Occipital lobe (tissue), 2 donors: Measurements from ENCODE around the gene MYH16. TPM values are rescaled to one million over a fixed set of nuclear protein-coding genes. Genes with fewer than 3 reads are reported as not detected.
A peak's percentile ranks its signal among the peaks of the same experiment; 100 is the strongest.
"Not testable (repeated sequence)": the region's sequence is repeated elsewhere in the genome, so short reads cannot be mapped to it uniquely, and the experiment has no call there.

Experiments used
- DNase-seq: peaks from one replicate; lab custom pipeline; 2025; lab: John Stamatoyannopoulos, UW
- total RNA-seq: library from RNA; depleted of rRNA; stranded (reverse); fragments of >200 nt; gene quantifications from one replicate; pipeline ENCODE4 v1.2.3, GENCODE V29; 2014

MYH16 gene
- total RNA-seq, 1 donor from 2014 or later = not detected

DNA sequence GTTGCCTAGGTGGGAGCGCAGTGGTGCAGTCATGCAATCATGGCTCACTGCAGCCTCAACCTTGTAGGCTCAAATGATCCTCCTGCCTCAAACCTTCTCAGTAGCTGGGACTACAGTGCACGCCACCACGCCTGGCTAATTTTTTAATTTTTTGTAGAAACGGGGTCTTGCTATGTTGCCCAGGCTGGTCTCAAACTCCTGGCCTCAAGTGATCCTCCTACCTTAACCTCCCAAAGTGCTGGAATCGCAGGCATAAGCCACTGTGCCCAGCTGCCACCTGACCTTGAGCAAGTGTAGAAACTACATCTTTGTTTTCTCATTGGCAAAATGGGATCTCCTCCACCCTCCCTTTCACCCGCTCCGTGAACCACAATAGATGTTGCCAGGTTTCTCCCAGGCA, 15.0 kb upstream of the MYH16 start:
- no peak for DNase-seq

DNA sequence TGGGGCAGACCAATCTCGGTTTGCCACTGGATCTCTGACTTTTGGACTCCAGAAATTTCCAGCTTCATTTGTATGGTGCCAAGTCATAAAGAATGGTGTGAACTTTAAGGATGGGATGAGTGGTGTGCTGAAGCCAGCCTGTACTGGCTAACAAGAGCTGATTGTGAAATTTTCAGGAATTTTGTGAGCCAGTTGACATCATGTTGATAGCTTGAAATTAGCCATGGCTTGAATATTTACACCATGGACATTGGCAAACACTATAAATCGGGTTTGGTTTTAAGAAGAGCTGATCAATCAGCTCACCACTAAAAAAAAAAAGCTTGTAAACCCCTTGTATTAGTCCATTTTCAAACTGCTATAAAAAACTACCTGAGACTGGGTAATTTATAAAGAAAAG, 14.1 kb upstream of the MYH16 start:
- DNase-seq = no peak

DNA sequence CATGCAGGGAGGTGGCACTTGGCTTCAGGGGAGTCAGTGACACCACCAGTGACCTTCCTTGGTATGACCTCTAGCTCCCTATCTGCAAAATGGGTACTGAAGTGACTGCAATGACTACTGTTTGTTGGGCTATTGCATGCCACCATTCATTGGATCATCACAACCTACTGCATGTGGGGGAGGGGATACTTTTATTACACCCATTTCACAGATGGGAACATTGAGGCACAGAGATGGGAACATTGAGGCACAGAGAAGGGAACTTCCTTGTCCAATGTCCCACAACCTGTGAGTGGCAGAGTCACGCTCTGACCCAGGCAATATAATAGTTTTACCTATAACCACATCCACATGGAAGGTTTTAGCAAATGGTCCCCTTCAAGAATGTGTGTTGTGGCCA, 12.2 kb upstream of the MYH16 start:
- DNase-seq = no peak

DNA sequence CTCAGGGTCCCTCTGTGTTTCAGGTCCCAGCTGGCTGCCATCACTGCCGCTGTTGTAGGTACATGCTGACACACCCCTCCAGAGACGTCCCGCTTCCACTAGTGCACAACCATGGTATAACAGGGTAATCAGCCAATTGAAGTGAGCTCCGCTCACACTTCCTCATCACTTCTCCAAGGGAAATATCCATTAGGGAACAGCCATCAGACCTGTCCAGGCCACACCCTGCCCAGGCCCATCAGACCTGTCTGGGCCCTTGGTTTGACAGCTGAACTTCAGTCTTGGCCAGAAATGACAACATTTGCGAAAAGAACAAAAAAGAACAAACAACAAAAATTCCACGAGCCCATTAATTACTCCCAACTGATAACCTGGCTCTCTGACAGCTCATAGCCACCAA, 11.0 kb upstream of the MYH16 start:
- no peak for DNase-seq

DNA sequence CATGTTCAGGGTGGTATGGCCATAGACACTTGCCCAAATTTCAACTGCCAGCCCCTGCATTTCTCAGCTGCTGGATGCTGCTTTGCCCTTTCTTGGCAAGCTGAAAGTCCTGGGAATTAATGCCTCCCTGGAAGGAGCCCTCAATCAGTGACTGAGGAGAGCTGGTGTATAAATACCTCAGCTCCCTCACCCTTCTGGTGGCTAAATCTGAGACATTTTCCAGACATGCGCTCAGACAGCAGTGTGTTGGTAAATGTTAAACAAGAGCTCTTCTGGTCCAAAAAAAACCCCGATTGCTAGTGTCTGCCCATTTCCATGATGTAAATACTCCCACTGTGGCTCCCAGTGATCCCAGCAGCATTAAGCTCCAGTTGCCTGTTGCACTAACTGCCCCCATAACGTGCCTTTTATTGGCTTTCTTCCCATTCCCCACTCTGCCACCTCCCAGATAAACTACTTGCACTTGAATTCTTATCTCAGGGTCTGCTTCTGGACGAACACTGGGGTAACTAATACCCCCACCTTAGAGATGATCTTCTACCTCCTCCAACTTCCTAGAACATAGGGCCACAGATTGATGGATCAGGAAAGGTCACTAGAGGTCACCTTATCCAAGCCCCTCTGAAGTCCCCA, 6.7 kb upstream of the MYH16 start:
- DNase-seq = no peak

DNA sequence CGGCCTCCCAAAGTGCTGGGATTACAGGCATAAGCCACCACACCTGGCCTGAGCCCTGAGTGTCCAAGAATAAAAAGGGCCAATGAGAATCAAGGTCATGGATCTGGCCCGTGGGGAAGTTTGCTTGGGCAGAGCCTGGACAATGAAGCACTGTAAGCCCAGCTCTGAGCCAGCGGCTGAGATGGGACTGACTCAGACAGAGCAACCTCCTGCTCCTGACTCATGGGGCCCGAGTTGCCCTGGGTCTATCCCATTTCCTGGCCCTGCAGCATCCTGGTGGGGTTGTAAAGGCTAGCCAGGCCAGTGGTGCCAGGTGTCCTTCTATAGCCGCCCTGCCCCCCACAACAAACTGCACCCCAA, 5.2 kb upstream of the MYH16 start:
- DNase-seq = peak; percentile 38

DNA sequence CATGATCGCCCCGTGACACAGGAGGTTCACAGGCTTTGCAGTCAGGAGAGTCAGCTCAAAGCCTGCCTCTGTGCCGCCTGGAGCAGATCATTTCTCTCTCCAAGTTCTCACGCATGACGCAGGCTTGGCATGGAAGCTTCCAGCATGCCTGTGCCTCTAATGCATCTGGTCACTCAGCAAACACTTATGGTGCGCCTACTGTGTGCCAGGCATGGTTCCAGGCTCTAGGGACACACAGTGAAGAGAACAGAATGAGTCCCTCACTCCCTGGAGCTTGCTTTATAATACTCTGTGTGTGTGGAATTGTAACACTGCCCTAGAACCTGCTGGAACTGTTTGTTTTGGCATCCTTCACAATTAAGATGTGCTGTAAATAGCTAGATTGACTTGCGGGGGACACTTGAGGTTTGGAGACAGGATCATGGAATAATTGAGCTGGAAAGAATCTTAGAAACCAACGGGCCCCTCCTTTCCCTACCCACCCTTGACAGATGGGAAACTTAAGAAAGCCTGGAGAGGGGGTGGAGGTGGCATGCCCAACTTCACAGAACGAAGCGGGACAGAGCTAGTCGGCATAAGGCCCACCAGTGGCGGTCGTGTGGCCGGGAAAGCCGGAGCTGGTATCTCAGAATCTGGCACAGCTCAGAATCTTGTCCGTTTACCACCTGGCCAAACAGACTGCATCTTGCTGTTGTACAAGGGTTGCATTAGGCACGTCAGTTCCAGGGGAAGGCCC, 4.6 kb upstream of the MYH16 start:
- DNase-seq = peak; percentile 56

DNA sequence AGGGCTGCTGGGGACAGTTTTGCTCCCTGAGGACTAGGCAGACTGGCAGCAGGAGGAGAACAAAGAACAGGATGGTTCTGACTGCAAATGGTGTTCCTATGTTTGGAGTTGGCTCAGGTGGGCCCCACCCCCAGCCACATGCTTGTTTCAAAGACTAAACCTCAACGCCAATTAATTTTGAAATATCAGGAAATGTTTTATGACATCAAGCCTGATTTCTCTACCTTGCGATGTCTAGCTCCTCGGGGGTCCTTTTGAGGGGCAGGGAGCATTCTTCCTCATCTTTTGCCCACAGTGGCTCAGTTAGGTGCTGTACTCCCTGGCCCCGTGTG, 4.1 kb upstream of the MYH16 start:
- DNase-seq = no peak

DNA sequence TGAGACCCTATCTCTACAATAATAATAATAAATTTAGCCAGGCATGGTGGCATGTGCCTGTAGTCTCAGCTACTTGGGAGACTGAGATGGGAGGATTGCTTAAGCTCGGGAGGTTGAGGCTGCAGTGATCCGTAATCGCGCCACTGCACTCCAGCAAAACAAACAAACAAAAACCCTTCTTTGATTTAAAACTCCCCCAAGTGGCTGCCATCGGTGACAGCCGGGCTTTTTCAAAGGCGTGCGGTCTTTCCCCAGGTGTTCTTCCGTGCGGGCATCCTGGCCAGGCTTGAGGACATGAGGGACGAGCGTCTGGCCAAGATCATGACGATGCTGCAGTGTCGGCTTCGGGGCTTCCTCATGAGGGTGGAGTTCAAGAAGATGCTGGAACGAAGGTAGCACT, 1.9 kb upstream of the MYH16 start:
- DNase-seq = no peak

DNA sequence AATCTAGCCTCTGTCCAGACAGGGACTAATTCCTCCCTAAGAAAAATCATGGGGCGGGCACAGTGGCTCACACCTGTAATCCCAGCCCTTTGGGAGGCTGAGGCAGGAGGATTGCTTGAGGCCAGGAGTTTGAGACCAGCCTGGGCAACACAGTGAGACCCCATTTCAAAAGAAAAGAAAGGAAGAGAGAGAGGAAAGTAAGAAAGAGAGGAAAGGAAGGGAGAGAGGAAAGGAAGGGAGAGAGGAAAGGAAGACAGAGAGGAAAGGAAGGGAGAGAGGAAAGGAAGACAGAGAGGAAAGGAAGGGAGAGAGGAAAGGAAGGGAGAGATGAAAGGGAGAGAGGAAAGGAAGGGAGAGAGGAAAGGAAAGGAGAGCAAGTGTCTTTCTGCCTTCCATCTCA, 922 bp downstream of the MYH16 start:
- DNase-seq = not testable (repeated sequence)

DNA sequence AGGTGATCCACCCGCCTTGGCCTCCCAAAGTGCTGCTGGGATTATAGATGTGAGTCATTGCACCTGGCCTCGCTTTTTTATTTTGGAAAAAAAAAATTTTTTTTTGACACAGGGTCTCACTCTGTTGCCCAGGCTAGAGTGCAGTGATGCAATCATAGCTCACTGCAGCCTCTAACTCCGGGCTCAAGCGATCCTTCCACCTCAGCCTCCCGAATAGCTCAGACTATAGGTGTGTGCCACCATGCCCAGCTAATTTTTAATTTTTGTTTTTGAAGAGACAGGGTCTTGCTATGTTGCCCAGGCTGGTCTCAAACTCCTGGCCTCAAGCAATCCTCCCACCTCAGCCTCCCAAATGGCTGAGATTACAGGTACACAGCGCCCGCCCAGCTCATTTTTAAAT, 2.3 kb downstream of the MYH16 start:
- DNase-seq = not testable (repeated sequence)

DNA sequence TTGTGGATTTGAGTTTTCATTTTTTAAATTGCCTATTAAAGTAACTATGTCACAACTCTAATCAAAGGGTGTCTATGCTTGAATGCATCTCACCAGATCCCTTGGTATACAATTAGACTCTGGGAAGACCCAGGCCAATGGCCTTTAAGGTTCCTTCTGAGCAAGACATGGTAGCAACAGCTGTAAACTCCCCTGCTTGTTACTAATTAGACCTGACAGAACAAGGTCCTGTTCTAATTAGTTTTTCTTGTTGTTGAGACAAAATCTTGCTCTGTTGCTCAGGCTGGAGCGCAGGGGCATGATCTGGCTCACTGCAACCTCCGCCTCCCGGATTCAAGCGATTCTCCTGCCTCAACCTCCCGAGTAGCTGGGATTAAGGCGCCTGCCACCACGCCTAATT, 2.9 kb downstream of the MYH16 start:
- DNase-seq = no peak

DNA sequence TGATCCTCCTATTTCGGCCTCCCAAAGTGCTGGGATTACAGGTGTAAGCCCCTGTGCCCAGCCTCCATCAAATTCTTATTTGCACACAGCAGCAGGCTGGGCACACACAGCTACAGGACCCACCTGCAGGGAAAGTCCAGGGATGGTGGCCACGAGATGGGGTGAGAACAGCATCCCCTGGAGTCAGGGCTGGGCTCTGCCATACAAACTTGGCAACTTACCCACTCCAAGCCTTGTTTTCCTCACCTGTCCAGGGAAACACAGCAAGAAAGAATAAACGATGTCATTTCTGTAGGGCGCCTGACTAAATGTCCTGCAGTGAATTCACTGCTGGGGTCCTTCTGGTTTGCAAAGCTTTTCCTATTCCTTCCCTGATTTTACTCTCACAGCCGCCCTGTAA, 5.5 kb downstream of the MYH16 start:
- no peak for DNase-seq

DNA sequence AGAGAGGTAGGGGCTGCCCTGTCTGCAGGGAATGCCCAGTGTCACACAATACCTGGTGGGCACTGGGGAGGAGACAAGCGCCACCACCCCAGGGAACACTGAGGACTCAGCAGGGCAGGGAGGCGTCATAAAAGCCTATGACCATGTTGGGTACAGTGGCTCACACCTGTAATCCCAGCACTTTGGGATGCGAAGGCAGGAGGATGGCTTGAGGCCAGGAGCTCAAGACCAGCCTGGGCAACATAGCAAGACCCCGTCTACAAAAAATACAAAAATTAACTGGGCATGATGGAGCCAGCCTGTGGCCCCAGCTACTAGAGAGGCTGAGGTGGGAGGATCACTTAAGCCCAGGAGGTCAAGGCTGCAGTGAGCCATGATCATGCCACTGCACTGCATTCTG, 11.5 kb downstream of the MYH16 start:
- not testable (repeated sequence) for DNase-seq

DNA sequence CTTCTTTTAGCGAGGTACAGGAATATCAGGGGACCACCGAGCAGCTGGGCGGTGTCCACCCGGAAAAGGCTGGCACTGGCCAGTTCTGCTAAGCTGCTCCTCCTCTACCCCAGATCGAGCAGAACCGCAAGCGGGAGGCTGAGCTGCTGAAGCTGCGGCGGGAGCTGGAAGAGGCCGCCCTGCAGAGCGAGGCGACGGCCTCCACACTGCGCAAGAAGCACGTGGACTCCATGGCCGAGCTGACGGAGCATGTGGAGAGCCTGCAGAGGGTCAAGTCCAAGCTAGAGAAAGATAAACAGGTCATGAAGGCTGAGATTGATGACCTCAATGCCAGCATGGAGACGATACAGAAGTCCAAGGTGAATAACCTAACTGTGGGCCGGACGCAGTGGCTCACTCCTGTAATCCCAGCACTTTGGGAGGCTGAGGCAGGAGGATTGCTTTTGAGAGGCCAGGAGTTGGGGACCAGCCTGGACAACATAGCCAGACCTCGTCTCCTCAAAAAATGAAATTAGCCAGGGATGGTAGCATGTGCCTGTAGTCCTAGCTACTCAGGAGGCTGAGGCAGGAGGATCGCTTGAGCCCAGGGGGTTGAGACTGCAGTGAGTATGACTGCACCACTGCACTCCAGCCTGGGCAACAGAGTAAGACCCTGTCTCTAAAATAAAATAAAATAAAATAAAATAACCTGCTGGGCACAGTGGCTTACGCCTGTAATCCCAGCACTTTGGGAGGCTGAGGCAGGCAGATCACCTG, 15.3 kb downstream of the MYH16 start:
- DNase-seq = no peak

DNA sequence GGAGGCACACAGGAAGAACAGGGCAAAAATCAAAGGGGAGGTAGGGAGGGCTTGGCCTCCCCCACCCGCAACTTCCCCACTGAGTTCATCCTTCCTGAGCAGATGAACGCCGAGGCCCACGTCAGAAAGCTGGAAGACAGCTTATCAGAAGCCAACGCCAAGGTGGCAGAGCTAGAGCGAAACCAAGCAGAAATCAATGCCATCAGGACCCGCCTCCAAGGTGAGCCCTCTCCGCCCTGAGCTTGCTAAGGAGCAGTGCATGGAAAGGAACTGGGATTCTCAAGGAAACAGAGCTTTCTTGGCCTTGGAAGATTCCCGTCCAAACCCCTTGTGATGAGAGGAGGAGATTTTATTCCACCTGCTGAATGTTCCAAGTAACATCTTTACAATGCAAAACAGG, 16.5 kb downstream of the MYH16 start:
- DNase-seq = no peak

DNA sequence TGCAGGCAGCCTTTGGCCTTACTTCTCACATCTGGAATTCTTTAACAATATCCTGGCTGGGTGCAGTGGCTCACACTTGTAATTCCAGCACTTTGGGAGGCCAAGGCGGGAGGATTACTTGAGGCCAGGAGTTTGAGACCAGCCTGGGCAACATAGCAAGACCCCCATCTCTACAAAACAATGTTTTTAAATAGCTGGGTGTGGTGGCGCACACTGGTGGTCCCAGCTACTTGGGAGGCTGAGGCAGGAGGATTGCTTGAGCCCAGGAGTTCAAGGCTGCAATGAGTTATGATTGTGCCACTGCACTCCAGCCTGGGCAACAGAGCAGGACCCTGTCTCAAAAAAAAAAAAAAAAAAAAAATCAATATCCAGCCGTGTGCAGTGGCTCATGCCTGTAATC, 17.5 kb downstream of the MYH16 start:
- not testable (repeated sequence) for DNase-seq

DNA sequence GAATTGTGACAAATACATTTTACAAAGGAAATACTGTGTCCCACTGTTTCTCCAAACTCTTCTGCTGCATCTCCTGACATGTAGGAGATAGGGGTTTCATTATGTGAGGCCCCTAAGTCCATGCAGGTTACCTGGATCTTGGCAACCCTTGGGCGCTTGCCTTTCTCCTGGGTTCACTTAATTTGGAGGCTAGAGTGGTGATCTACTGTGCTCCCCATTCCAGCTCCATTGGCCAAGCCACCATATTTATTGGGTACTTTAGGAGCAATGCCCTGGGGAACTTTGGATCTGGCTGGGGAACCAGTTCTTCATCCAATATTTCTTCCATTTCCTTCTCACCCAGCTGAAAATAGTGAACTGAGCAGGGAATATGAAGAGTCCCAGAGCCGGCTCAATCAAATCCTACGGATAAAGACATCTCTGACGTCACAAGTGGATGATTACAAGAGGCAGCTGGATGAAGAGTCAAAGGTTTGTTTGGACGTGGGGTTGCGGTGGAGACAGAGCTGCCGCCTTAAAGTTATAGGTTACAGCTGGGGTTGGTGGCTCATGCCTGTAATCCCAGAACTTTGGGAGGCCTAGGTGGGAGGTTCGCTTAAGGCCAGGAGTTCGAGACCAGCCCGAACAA, 18.5 kb downstream of the MYH16 start:
- DNase-seq = no peak

DNA sequence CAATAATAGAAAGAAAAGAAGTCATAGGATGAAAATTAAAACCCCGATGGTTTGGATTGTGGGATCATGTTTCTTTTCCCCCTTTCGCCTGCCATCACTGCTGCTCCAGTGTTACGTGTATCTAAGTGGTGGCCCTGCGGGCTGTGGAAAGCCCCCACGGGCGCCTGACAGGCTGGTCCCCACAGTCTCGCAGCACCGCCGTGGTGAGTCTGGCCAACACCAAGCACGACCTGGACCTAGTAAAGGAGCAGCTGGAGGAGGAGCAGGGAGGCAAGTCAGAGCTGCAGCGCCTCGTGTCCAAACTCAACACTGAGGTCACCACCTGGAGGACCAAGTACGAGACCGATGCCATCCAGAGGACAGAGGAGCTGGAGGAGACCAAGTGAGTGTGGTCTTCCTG, 19.5 kb downstream of the MYH16 start:
- DNase-seq = no peak

DNA sequence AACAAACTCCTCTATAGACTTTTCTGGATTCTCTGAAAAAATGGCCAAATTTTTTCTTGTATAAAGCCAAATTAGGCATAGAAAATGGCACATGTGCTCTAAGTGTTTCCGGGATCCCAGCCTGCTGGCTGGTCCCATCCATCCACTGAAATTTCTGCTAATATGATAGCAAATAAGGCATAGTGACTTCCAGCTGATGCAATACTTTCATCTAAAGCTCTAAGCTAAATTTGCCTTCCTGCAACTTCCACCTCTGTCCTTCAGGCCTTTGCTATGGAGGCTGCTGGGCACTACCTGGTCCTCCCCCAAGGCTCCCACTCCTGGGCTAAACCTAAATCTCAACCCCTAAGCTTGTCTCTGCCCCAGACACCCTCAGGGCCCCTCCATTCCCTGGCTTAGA, 20.5 kb downstream of the MYH16 start:
- DNase-seq = no peak

DNA sequence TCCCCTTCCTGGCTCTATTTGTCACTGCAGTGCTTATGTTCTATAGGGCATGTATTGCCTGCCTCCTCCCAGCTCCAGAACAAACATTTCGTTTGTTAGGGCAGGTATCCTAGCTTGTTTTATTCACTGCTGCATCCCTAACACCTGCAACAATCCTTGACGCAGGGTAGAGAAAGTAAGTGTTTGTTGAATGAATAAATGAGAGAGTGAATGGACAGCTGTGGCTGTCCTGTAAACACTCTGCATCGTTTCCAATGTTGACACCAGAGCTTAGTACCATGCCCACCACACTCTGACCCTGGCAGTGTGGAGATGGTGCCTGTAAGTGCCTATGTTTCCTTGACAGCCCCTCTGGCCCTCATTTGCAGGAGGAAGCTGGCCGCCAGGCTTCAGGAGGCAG, 21.0 kb downstream of the MYH16 start:
- DNase-seq = no peak

DNA sequence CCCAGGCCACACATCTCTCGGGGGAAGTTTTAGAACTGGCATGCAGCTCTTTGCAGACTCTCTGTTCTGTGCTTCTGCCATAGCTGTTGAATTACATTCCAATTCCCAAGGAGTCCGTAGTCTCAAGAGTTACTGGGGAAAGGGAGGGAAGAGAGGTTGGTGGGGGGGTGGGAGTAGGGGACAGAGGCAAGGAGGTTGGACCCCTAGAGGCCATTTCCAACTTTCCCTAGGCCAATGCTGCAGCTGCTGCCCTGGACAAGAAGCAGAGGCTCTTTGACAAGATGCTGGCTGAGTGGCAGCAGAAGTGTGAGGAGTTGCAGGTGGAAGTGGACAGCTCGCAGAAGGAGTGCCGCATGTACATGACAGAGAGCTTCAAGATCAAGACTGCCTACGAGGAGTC, 23.8 kb downstream of the MYH16 start:
- no peak for DNase-seq

DNA sequence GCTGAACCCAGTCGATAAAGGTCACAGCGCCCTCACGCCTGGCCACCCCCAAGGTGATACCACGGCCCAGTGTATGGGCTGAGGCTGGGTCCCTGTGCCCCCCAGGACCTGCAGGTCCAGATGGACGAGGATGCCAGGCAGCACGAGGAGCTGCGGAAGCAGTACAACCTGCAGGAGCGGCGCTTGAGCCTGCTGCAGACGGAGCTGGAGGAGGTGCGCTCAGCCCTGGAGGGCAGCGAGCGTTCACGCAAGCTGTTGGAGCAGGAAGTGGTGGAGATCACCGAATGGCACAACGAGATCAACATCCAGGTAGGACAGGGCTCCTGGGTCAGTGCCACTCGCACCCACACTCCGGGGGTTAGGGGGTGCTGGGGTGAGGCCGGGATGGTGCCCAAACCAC, 28.9 kb downstream of the MYH16 start:
- no peak for DNase-seq
